Esophagus squamous epithelium (tissue), 4 donors: ENCODE measurements around the gene SPG21.

Source experiments
- POLR2A ChIP-seq, 4 donors: fragments of 450-650 bp; IDR thresholded peaks; one replicate each; pipeline ENCODE4 v1.6.1; 2017; ENCODE audit warnings: antibody characterized with exemption in 4 of 4, mild to moderate bottlenecking in 4 of 4, moderate library complexity in 3 of 4
- TF ChIP-seq, protein P1 (sequence below), 6 experiments: fragments of 450-650 bp in 4 of 6; fragments of 200-600 bp in 2 of 6; sonication (generic) in 2 of 6; IDR thresholded peaks; one replicate each; pipeline ENCODE4 v1.5.1; 2016 to 2019; ENCODE audit warnings: antibody characterized with exemption in 6 of 6, mild to moderate bottlenecking in 4 of 6, moderate library complexity in 4 of 6

DNA sequence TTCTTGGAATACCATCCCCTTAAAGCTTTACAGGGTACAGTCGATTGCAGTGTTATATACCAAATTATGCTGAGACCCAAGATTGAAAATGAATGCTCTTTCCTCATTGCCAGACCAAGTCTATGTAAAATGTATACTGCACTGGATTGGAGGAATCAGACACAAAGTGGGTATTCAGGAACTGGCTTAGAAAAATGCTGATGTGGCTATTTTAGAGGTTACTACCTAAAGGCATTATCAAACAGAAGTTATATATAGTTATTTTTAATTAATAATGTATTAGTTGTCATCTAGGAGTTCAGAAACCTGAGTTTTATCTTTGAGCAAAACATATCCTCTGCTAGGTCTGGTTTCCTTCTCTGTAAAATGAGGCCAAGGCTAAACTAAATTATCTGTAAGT lies 3.6 kb upstream of the SPG21 start:
- TF ChIP-seq, protein P1, sequence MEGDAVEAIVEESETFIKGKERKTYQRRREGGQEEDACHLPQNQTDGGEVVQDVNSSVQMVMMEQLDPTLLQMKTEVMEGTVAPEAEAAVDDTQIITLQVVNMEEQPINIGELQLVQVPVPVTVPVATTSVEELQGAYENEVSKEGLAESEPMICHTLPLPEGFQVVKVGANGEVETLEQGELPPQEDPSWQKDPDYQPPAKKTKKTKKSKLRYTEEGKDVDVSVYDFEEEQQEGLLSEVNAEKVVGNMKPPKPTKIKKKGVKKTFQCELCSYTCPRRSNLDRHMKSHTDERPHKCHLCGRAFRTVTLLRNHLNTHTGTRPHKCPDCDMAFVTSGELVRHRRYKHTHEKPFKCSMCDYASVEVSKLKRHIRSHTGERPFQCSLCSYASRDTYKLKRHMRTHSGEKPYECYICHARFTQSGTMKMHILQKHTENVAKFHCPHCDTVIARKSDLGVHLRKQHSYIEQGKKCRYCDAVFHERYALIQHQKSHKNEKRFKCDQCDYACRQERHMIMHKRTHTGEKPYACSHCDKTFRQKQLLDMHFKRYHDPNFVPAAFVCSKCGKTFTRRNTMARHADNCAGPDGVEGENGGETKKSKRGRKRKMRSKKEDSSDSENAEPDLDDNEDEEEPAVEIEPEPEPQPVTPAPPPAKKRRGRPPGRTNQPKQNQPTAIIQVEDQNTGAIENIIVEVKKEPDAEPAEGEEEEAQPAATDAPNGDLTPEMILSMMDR (IDR thresholded peaks at IDR 0.05) = no peak
- TF ChIP-seq POLR2A (IDR thresholded peaks at IDR 0.05) = no peak
